Activated CD8-positive, alpha-beta memory T cell treated with anti-CD3 and anti-CD28 coated beads for 4 hours (primary cell): ENCODE measurements around the gene SRSF7.
"Not testable (repeated sequence)": the region's sequence is repeated elsewhere in the genome, so short reads cannot be mapped to it uniquely, and the experiment has no call there.

Source experiments
- DNase-seq, 2 donors: peaks; one replicate each; pipeline ENCODE4 v3.0.0-alpha.2; 2020; ENCODE audit warnings: low read depth in 2 of 2

The SRSF7 gene

GRCh38 chr2:38750891-38751595 lies at the start of gene SRSF7:
Gene SRSF7, minus strand, starts transcription at chr2:38751361. Its CDS starts 105 bp downstream, at chr2:38751256.
- DNase-seq, result peak; percentile 94 to 96

- no peak for DNase-seq
Measured at GRCh38 chr2:38797953-38798352, 46.8 kb upstream of the SRSF7 start.

- no peak for DNase-seq
Measured at GRCh38 chr2:38797250-38797676, 46.1 kb upstream of the SRSF7 start.

GRCh38 chr2:38795016-38795415 lies 43.9 kb upstream of the SRSF7 start:
- not testable (repeated sequence) for DNase-seq

- no peak for DNase-seq
Measured at GRCh38 chr2:38794235-38794946, 43.2 kb upstream of the SRSF7 start.

GRCh38 chr2:38793511-38793910 lies 42.4 kb upstream of the SRSF7 start:
- DNase-seq, result no peak

- DNase-seq, result no peak
Measured at GRCh38 chr2:38792751-38793150, 41.6 kb upstream of the SRSF7 start.

- DNase-seq, result not testable (repeated sequence)
Measured at GRCh38 chr2:38792321-38792720, 41.2 kb upstream of the SRSF7 start.

GRCh38 chr2:38791744-38792143 lies 40.6 kb upstream of the SRSF7 start:
- no peak for DNase-seq

GRCh38 chr2:38789691-38790090 lies 38.5 kb upstream of the SRSF7 start:
- DNase-seq, result no peak

GRCh38 chr2:38788306-38788705 lies 37.1 kb upstream of the SRSF7 start:
- DNase-seq, result no peak

GRCh38 chr2:38783586-38783985 lies 32.4 kb upstream of the SRSF7 start:
- no peak for DNase-seq

GRCh38 chr2:38778687-38779082 lies 27.5 kb upstream of the SRSF7 start:
- no peak for DNase-seq

GRCh38 chr2:38776531-38776930 lies 25.4 kb upstream of the SRSF7 start:
- no peak for DNase-seq

GRCh38 chr2:38775921-38776225 lies 24.7 kb upstream of the SRSF7 start:
- no peak for DNase-seq

GRCh38 chr2:38775097-38775920 lies 24.1 kb upstream of the SRSF7 start:
- no peak for DNase-seq

GRCh38 chr2:38771632-38772031 lies 20.5 kb upstream of the SRSF7 start:
- DNase-seq, result no peak

- no peak for DNase-seq
Measured at GRCh38 chr2:38765551-38765950, 14.4 kb upstream of the SRSF7 start.

- no peak for DNase-seq
Measured at GRCh38 chr2:38765149-38765548, 14.0 kb upstream of the SRSF7 start.

- no peak for DNase-seq
Measured at GRCh38 chr2:38763728-38764127, 12.6 kb upstream of the SRSF7 start.

GRCh38 chr2:38763228-38763627 lies 12.1 kb upstream of the SRSF7 start:
- DNase-seq, result no peak

- not testable (repeated sequence) for DNase-seq
Measured at GRCh38 chr2:38755891-38756290, 4.7 kb upstream of the SRSF7 start.

GRCh38 chr2:38754506-38754905 lies 3.3 kb upstream of the SRSF7 start:
- DNase-seq, result no peak
